Measurements from ENCODE around the gene HMGXB3.

DNA sequence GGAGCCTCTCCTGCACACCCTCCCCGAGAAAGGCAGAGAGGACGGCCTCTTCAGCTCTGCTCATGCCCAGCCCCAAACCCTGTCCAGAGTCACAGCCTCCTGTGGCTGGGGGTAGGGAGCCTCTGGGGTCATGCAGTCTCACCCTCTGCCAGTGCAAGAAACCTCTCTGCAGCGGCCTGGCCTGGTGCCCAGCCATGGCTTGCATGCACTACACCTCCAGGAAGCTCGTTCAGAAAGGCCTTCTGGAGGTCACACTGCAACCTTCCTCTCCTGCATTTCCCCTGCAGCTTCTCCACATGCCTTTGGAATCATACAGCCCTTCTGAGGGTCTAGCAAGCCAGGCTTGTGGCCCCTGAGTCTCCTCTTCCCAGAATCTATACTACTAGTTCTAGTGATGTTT is 67.9 kb downstream of the HMGXB3 start:
- TF ChIP-seq, protein P1, sequence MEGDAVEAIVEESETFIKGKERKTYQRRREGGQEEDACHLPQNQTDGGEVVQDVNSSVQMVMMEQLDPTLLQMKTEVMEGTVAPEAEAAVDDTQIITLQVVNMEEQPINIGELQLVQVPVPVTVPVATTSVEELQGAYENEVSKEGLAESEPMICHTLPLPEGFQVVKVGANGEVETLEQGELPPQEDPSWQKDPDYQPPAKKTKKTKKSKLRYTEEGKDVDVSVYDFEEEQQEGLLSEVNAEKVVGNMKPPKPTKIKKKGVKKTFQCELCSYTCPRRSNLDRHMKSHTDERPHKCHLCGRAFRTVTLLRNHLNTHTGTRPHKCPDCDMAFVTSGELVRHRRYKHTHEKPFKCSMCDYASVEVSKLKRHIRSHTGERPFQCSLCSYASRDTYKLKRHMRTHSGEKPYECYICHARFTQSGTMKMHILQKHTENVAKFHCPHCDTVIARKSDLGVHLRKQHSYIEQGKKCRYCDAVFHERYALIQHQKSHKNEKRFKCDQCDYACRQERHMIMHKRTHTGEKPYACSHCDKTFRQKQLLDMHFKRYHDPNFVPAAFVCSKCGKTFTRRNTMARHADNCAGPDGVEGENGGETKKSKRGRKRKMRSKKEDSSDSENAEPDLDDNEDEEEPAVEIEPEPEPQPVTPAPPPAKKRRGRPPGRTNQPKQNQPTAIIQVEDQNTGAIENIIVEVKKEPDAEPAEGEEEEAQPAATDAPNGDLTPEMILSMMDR (conservative IDR thresholded peaks at IDR 0.05 in 1 of 2, IDR thresholded peaks at IDR 0.05 in 1 of 2; ENCODE audit: extremely low read depth in 1 of 2, insufficient read depth in 1 of 2, low read depth in 1 of 2, low read length in 2 of 2): no peak
- no peak for TF ChIP-seq EZH2 (IDR thresholded peaks at IDR 0.05; ENCODE audit: borderline replicate concordance, low read length)

All from mammary epithelial cell (primary cell).